Fibroblast of skin of left biceps (primary cell): ENCODE measurements around the gene SWI5.
"Not testable (repeated sequence)": the region's sequence is repeated elsewhere in the genome, so short reads cannot be mapped to it uniquely, and the experiment has no call there.

Source experiments
- DNase-seq, 2 experiments: peaks; one replicate each; pipeline ENCODE4 v3.0.0-alpha.2; 2013; ENCODE audit warnings: low read depth in 2 of 2

SWI5 gene

GRCh38 chr9:128279088-128280073, 3.3 kb downstream of the SWI5 start:
- not testable (repeated sequence) for DNase-seq

GRCh38 chr9:128280084-128280622, 4.1 kb downstream of the SWI5 start:
- no peak for DNase-seq

DNA sequence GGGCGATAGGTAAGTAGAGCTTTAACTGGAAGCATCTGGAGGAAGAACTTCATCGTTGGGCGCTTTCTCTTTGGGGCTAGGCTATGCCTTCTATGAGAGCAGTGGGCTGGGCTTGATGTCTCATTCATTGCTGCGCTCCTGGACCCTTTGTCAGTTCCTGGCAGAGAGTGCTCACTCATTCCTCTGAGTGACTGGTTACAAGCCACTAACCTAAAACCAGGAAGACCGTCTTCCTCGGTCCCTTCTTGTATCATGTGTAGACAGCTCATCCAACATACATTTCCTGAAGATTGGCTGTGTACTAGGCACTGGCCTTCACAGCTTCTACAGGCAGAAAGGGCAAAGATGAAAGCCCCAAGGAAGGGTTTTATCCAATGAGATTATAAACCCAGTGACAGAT, 6.4 kb downstream of the SWI5 start:
- peak in 1 of 2 experiments; percentile 31 for DNase-seq

- DNase-seq = no peak
These were observed 9.1 kb downstream of the SWI5 start for GRCh38 chr9:128285033-128285784.

DNA sequence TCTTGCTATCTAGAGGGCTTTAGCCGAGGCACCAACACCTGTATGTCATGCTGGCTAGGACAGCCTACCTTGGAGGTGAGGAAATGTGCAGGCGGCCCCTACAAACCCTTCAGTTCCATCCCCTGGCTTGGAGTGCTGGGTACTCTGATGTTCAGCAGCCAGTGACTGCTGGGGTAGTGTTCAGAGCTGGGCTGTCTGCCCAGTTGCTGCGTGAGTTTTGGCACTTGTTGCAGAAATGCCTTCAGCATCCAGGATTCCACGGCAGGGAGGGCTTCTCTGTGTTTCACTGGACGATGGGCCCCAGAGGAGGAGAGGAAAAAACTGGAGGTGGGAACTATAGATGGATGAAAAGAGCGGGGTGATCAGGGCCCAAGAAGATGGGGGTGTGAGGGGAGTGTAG, 10.4 kb downstream of the SWI5 start:
- DNase-seq = no peak

GRCh38 chr9:128288273-128289004, 12.4 kb downstream of the SWI5 start:
- DNase-seq = no peak

DNA sequence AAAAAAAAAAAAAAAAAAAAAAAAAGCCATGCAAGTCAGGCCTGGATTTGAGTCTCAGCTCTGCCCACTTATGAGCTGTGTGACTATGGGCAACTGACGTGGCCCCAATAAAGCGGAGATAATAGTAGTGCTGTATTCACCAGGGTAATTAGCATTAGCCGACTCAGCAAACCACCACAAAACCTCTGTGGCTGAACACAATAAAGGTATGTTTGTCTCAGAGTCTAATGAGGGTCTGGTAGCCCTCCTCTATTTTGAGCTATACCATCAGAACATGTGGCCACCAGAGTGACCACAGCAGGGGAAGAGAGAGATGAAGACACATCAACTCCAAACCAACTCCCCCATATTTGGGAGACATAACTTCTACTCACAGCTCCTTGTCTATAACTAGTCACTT, 15.9 kb downstream of the SWI5 start:
- no peak for DNase-seq

DNA sequence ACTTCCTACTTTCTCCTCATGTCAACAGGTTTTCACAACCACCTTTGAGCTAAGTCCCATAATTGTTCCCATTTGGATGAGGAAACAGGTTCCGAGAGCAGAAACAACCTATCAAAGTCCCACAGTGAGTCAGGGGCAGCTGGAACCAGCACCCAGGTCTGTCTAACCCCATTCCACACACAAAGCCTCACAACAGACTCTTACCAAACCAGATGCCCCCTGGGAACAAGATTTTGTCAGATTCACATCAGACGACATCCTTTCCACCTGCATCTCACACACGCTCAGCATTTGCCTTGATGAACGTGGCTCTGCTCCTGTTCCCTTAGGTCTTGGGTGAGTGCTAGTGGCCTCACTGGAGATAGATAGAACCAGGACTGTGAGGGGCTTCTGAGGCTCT, 17.0 kb downstream of the SWI5 start:
- no peak for DNase-seq

DNA sequence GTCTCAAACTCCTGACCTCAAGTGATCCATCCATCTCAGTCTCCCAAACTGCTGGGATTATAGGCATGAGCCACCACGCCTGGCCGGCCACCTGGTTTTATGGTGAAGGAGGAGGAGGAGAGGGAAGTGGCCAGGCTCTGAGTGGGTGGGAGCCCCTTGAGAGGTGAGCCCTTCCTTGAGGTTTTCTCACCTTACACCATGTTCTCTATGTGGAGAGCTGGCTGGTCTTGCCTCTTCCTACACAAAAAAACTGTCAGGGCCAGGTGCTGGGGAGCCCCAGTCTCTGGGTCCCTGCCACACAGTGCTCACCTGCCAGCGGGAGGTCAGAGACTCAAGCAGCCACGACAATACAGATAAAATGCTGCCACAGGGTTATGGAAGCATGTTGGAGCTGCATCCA, 18.1 kb downstream of the SWI5 start:
- DNase-seq = no peak

DNA sequence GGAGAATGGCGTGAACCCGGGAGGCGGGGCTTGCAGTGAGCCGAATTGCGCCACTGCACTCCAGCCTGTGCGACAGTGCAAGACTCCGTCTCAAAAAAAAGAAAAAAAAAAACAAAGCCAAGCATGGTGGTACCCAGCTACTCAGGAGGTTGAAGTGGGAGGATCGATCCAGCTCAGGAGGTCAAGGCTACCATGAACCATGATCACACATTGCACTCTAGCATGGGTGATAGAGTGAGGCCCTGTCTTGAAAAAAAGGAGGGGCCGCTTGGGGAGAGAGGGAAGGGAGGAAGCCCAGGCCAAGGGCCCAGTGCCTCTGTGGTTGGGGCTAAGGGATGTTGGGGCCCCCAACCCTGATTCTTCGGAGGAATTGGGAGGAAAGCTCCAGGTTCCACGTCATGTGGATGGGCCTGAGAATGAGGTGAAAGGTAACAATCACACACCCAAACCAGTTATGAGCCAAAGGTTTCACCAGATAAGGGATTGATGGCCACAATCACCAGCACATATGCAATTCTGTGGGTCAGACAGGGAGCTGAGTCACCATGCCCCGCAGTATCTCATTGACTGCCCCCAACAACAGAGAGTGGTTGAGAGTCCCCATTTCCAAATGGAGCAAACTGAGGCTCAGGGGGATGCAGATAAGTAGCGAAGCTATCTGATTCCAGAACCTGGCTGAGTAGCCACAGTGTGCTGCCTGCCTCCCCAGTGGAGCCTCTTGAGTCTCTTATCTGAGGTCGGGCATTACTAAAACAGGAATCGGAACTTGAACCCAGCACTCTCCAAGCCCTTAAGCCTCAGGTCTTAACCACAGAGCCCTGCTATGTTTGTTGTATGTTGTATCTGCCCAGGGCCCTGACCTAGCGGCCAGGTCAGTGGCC, 20.5 kb downstream of the SWI5 start:
- DNase-seq = no peak

DNA sequence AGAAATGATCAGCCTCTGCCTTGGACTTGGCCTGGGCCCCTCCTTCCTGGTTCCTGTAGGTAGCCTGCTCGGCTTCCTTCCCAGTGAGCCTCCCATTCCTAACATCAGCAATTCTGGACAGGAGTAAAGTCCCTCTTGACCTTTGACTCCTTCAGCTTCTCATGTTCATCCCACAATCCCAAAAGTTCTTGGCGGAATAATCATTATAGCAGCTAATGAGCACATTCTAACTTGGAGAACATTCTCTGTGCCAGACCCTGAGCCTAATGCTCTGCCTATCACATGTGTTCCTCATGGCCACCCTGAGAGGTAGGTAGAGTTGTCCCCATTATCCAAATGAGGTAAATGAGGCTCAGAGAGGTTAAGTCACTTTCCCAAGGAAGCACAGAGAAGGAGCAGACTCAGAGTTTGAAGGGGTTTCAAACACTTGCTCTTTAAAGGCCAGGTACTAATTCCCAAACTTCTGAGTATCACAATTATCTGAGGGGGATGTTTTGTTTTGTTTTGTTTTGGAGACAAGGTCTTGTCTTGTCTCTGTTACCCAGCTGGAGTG, 21.2 kb downstream of the SWI5 start:
- DNase-seq = no peak

DNA sequence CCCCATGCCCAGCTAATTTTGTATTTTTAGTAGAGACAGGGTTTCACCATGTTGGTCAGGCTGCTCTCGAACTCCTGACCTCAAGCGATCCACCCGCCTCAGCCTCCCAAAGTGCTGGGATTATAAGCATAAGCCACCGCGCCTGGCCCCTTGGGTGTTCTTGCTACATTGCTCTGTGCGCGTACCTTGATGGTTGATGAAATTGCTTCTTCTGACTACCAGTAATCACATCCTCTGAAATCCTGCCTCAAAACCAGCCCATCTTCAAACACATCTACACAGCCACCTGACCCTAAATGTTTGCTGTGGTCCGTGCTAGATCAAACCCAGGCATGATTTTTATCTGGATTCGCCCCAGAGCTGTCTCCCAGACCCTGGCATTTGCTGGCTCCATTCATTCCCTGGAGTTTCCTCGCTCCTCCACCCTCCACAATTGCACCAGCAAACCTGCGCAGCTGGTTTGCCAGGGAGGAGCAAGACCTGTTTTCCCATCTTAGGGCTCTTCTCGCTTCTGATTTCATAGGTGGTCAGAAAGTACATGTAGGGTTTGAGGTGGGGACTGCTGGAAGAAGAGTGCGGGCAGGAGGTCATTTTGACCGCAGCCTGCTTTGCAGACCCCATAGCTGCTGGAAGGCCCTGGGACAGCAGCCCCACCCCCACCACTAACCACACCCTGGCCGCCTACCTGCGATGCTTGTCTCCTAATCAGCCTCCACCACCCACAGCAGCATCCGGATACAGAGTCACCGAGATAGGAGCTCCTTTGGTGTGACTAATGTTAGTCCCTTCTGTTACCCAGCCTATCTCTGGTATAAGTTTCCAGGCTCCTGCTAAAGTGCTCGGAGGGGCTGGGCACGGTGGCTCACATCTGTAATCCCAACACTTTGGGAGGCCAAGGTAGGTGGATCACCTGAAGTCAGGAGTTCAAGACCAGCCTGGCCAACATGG, 22.7 kb downstream of the SWI5 start:
- DNase-seq = no peak

DNA sequence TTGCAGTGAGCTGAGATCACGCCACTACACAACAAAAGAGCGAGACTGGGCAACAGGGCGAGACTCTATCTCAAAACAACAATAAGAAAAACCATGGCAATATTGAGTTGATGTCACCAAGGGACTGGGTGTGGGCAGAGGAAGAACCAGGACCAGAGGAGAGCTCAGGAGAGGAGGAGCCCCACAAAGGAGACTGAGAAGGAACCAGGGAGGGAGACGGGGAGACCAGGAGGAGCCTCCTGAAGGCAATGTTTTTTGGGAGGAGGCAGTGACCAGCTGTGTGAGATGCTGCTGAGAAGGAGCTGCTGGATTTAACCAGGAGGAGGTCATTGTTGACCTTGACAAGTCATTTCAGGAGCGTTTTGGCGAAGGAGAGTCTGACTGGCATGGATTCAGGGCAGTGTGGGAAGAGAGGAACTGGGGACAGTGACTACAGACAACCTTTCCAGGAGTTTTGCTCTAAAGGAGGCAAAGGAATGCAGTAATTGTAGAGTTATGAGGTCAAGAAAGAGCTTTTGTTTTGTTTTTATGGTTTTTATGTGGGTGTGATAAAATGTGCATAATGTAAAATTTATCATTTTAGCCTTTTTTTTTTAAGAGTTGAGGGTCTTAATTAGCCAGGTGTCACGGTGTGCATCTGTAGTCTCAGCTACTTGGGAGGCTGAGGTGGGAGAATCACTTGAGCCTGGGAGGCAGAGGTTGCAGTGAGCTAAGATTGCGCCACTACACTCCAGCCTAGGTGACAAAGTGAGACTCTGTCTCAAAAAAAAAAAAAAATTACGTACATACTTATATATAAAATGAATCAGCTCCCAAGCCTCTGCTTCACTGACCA, 28.3 kb downstream of the SWI5 start:
- no peak for DNase-seq

DNA sequence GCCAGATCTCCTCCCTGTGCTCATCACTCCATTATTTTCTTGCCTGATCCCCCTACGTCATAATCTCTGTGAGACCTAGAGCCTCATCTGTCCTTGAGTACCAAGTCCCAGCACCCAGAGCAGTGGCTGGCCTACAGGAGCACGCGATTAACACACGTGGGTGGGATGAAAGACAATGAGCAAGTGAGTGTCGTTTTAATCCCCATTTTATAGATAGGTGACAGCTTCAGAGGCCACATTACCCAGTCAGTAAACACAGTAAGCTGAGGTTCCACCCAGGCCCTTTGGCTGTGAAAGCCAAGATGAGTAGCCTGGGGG, 28.9 kb downstream of the SWI5 start:
- no peak for DNase-seq

GRCh38 chr9:128309551-128309950, 33.5 kb downstream of the SWI5 start:
- DNase-seq = no peak

- no peak for DNase-seq
These were observed 34.4 kb downstream of the SWI5 start for GRCh38 chr9:128310461-128310860.

- no peak for DNase-seq
These were observed 38.6 kb downstream of the SWI5 start for GRCh38 chr9:128314697-128315096.

DNA sequence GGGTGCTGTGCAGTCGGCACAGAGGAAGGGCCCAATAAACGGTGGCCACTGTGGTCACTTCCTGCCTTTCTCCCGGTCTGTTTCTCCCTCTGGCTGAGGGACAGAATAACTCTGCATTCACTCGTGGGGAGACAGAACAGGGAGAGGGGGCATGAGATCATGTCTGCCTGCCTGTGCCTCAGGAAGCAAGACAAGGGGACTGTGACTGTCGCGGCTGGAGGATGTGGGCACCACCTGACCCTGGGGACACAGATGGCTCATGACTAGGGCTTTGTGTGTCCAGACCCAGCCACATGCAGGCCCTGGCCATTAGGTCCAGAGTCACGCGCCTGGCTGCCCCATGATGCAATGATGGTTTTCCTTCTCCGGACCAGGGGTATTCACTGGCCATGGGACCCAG, 40.3 kb downstream of the SWI5 start:
- no peak for DNase-seq

GRCh38 chr9:128317629-128318028, 41.6 kb downstream of the SWI5 start:
- DNase-seq = no peak
